GM21723 (cell line): ENCODE data around the gene ZCCHC14.
A peak's percentile ranks its signal among the peaks of the same experiment; 100 is the strongest.

Source experiments
- ATAC-seq: cut with Tn5 transposase; IDR thresholded peaks from one replicate; pipeline ENCODE4 v1.9.1; 2021; ENCODE audit warnings: mild to moderate bottlenecking, moderate library complexity; ENCODE audit not compliant: unreplicated experiment

Gene ZCCHC14

GRCh38 chr16:87492721-87493607 is at the start of gene ZCCHC14:
Gene ZCCHC14 (minus strand): TSS chr16:87493024. CDS start chr16:87492238, 786 bp downstream.
- ATAC-seq, result peak; percentile 81

- ATAC-seq, result no peak
Observed at GRCh38 chr16:87541872-87542234, 49.0 kb upstream of the ZCCHC14 start.

- no peak for ATAC-seq
Observed at GRCh38 chr16:87541147-87541871, 48.5 kb upstream of the ZCCHC14 start.

- no peak for ATAC-seq
Observed at GRCh38 chr16:87540897-87541146, 48.0 kb upstream of the ZCCHC14 start.

- ATAC-seq, result no peak
Observed at GRCh38 chr16:87540072-87540896, 47.5 kb upstream of the ZCCHC14 start.

GRCh38 chr16:87539113-87539512 is 46.3 kb upstream of the ZCCHC14 start:
- no peak for ATAC-seq

GRCh38 chr16:87538594-87538993 is 45.8 kb upstream of the ZCCHC14 start:
- ATAC-seq, result no peak

GRCh38 chr16:87538160-87538559 is 45.3 kb upstream of the ZCCHC14 start:
- no peak for ATAC-seq

- no peak for ATAC-seq
Observed at GRCh38 chr16:87536795-87537142, 43.9 kb upstream of the ZCCHC14 start.

- no peak for ATAC-seq
Observed at GRCh38 chr16:87535855-87536794, 43.3 kb upstream of the ZCCHC14 start.

- no peak for ATAC-seq
Observed at GRCh38 chr16:87535457-87535854, 42.6 kb upstream of the ZCCHC14 start.

GRCh38 chr16:87534751-87535150 is 41.9 kb upstream of the ZCCHC14 start:
- ATAC-seq, result no peak

- no peak for ATAC-seq
Observed at GRCh38 chr16:87534030-87534653, 41.3 kb upstream of the ZCCHC14 start.

- no peak for ATAC-seq
Observed at GRCh38 chr16:87533061-87533460, 40.2 kb upstream of the ZCCHC14 start.

- no peak for ATAC-seq
Observed at GRCh38 chr16:87531418-87531817, 38.6 kb upstream of the ZCCHC14 start.

GRCh38 chr16:87528690-87529579 is 36.1 kb upstream of the ZCCHC14 start:
- no peak for ATAC-seq

- ATAC-seq, result no peak
Observed at GRCh38 chr16:87527055-87527724, 34.4 kb upstream of the ZCCHC14 start.

GRCh38 chr16:87526238-87526947 is 33.6 kb upstream of the ZCCHC14 start:
- ATAC-seq, result no peak
